Bronchus fibroblast of lung (primary cell): ENCODE results near the gene TAS2R14. TPM values are rescaled to one million over a fixed set of nuclear protein-coding genes. Genes with fewer than 3 reads are reported as not detected.

Source experiments
- total RNA-seq: library from RNA; depleted of rRNA; stranded (reverse); fragments of >200 nt; gene quantifications from 2 replicates; pipeline ENCODE4 v1.2.3, GENCODE V29; 2015

TAS2R14 gene
- 0.15 and 1.0 TPM in 2 replicates for total RNA-seq

GRCh38 chr12:10939163-10939562 is at the start of gene TAS2R14:
TAS2R14 (minus strand) TSS chr12:10939263; CDS start chr12:10939207, 56 bp downstream.

GRCh38 chr12:10986812-10987211 is 47.7 kb upstream of the TAS2R14 start, which contains the start of gene TAS2R50:
TAS2R50 (minus strand) TSS chr12:10986912; CDS start chr12:10986860, 52 bp downstream.

DNA sequence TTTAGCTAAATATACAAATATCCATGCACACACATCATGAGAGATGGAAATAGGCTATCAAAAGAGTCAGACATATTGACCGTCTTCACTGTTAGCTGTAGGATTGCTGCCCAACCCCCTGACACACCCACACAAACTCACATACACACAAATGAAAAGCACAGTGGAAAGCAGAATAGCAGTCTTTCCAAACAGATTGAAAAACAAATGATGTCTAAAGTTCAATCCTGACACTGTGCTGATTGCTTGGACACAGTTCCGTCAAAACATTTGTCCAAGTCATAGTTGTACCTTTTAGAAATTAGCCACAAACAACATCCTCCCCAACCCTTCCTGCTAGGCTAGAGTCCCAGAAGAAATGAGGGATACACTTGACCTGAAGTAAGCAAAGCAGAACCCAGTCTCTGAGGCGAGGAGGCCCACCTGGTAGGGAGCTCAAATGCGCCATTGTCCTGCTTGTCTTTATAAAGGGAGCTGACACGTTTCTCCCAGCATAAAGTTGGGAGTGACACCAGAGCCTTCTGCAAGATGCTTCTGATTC is 10.2 kb downstream of the TAS2R14 start, which contains the start of gene PRH2:
Gene PRH2 (plus strand): TSS at position 491 of the 541 bp plus-strand sequence. CDS start 38 bp downstream, at position 529.

GRCh38 chr12:10909462-10909861 is 29.6 kb downstream of the TAS2R14 start, which contains the start of gene TAS2R13:
TAS2R13 (minus strand) TSS chr12:10909562; CDS start chr12:10909298, 264 bp downstream.

Other genes with a start within 250 kb of the TAS2R14 start
- gene YBX3, start 215.9 kb downstream of the TAS2R14 start, total RNA-seq: 199 and 200 TPM in 2 replicates
- not detected in 2 replicates for gene TAS2R7, start 136.6 kb downstream of the TAS2R14 start, total RNA-seq
- gene TAS2R8, start 132.0 kb downstream of the TAS2R14 start, total RNA-seq: not detected in 2 replicates
- gene TAS2R9, start 129.1 kb downstream of the TAS2R14 start, total RNA-seq: not detected in 2 replicates
- gene TAS2R10, start 112.9 kb downstream of the TAS2R14 start, total RNA-seq: 0.67 TPM in 1 of 2 replicates, not detected in the other
- 0.34 and 1.3 TPM in 2 replicates for gene PRR4, start 89.8 kb downstream of the TAS2R14 start, total RNA-seq
- 8.8 and 9.2 TPM in 2 replicates for gene PRH1, start 55.0 kb downstream of the TAS2R14 start, total RNA-seq
- gene TAS2R13, start 29.7 kb downstream of the TAS2R14 start, total RNA-seq: 0.15 and 0.17 TPM in 2 replicates
- gene PRH2, start 10.0 kb downstream of the TAS2R14 start, total RNA-seq: 0.30 TPM in 1 of 2 replicates, not detected in the other
- not detected in 2 replicates for gene TAS2R50, start 47.6 kb upstream of the TAS2R14 start, total RNA-seq
- under 0.01 TPM in 1 of 2 replicates, not detected in the other for gene TAS2R20, start 59.0 kb upstream of the TAS2R14 start, total RNA-seq
- 0.30 TPM in 1 of 2 replicates, not detected in the other for gene TAS2R19, start 83.4 kb upstream of the TAS2R14 start, total RNA-seq
- gene TAS2R31, start 92.1 kb upstream of the TAS2R14 start, total RNA-seq: 0.15 and 0.17 TPM in 2 replicates
- not detected in 2 replicates for gene TAS2R46, start 123.0 kb upstream of the TAS2R14 start, total RNA-seq
- gene TAS2R43, start 153.1 kb upstream of the TAS2R14 start, total RNA-seq: 0.15 TPM in 1 of 2 replicates, not detected in the other
- under 0.01 TPM in 1 of 2 replicates, not detected in the other for gene TAS2R30, start 195.4 kb upstream of the TAS2R14 start, total RNA-seq
- gene SMIM10L1, start 231.9 kb upstream of the TAS2R14 start, total RNA-seq: 5.5 and 5.7 TPM in 2 replicates
- not detected in 2 replicates for gene TAS2R42, start 247.7 kb upstream of the TAS2R14 start, total RNA-seq